ENCODE results near the gene TMEM132A. TPM values are rescaled to one million over a fixed set of nuclear protein-coding genes. Genes with fewer than 3 reads are reported as not detected.
A peak's percentile ranks its signal among the peaks of the same experiment; 100 is the strongest.
"Not testable (repeated sequence)": the region's sequence is repeated elsewhere in the genome, so short reads cannot be mapped to it uniquely, and the experiment has no call there.

TMEM132A gene
- polyA plus RNA-seq, 4 donors = 41.3 to 109 (median 88.1) TPM

- DNase-seq (ENCODE audit: low read depth in 4 of 4, low spot score in 2 of 4) = no peak
Observed at GRCh38 chr11:60902625-60903024, 21.6 kb upstream of the TMEM132A start.

GRCh38 chr11:60905047-60905446 is 19.2 kb upstream of the TMEM132A start:
- DNase-seq (ENCODE audit: low read depth in 4 of 4, low spot score in 2 of 4) = no peak

- DNase-seq (ENCODE audit: low read depth in 4 of 4, low spot score in 2 of 4) = no peak
Observed at GRCh38 chr11:60905551-60906113, 18.6 kb upstream of the TMEM132A start.

GRCh38 chr11:60906132-60906972 is 17.9 kb upstream of the TMEM132A start, which contains the start of gene PRPF19:
PRPF19 (minus strand) TSS chr11:60906585; CDS start chr11:60906382, 203 bp downstream.
- DNase-seq (ENCODE audit: low read depth in 4 of 4, low spot score in 2 of 4) = peak; percentile 91 to 98 (median 92)

GRCh38 chr11:60908803-60909202 is 15.5 kb upstream of the TMEM132A start:
- no peak for DNase-seq (ENCODE audit: low read depth in 4 of 4, low spot score in 2 of 4)

GRCh38 chr11:60909680-60910280 is 14.5 kb upstream of the TMEM132A start:
- DNase-seq (ENCODE audit: low read depth in 4 of 4, low spot score in 2 of 4) = not testable (repeated sequence)

- no peak for DNase-seq (ENCODE audit: low read depth in 4 of 4, low spot score in 2 of 4)
Observed at GRCh38 chr11:60910281-60910687, 14.0 kb upstream of the TMEM132A start.

GRCh38 chr11:60910711-60911380 is 13.4 kb upstream of the TMEM132A start:
- DNase-seq (ENCODE audit: low read depth in 4 of 4, low spot score in 2 of 4) = no peak

GRCh38 chr11:60912223-60912850 is 11.9 kb upstream of the TMEM132A start:
- no peak for DNase-seq (ENCODE audit: low read depth in 4 of 4, low spot score in 2 of 4)

- no peak for DNase-seq (ENCODE audit: low read depth in 4 of 4, low spot score in 2 of 4)
Observed at GRCh38 chr11:60912851-60913528, 11.3 kb upstream of the TMEM132A start.

GRCh38 chr11:60913793-60914632 is 10.2 kb upstream of the TMEM132A start, which contains the start of gene TMEM109:
TMEM109 (plus strand) TSS chr11:60914158; CDS start chr11:60919694, 5,536 bp downstream.
- DNase-seq (ENCODE audit: low read depth in 4 of 4, low spot score in 2 of 4) = peak; percentile 81 to 96 (median 84)

GRCh38 chr11:60914633-60915247 is 9.5 kb upstream of the TMEM132A start:
- no peak for DNase-seq (ENCODE audit: low read depth in 4 of 4, low spot score in 2 of 4)

GRCh38 chr11:60915248-60915914 is 8.9 kb upstream of the TMEM132A start:
- peak in 2 of 4 donors; percentile 42 to 45 for DNase-seq (ENCODE audit: low read depth in 4 of 4, low spot score in 2 of 4)

GRCh38 chr11:60916669-60917206 is 7.5 kb upstream of the TMEM132A start:
- DNase-seq (ENCODE audit: low read depth in 4 of 4, low spot score in 2 of 4) = no peak

GRCh38 chr11:60917267-60917666 is 7.0 kb upstream of the TMEM132A start:
- DNase-seq (ENCODE audit: low read depth in 4 of 4, low spot score in 2 of 4) = no peak

- DNase-seq (ENCODE audit: low read depth in 4 of 4, low spot score in 2 of 4) = no peak
Observed at GRCh38 chr11:60918251-60918938, 5.9 kb upstream of the TMEM132A start.

GRCh38 chr11:60918939-60919265 is 5.4 kb upstream of the TMEM132A start:
- no peak for DNase-seq (ENCODE audit: low read depth in 4 of 4, low spot score in 2 of 4)
